CD4-positive, alpha-beta memory T cell (primary cell): ENCODE results near the gene MYO6. TPM values are rescaled to one million over a fixed set of nuclear protein-coding genes. Genes with fewer than 3 reads are reported as not detected.

ENCODE experiments used
- CTCF ChIA-PET: fragments of 350-600 bp; sonication (Branson Sonifier 250); formaldehyde crosslinking; loops from one replicate; lab custom pipeline; 2021; ENCODE audit warnings: inconsistent platforms; ENCODE audit not compliant: partially characterized antibody; lab: Charles Lee
- POLR2A ChIA-PET: fragments of 350-600 bp; sonication (Branson Sonifier 250); formaldehyde crosslinking; loops from one replicate; lab custom pipeline; 2021; ENCODE audit not compliant: partially characterized antibody; lab: Charles Lee
- DNase-seq, 5 donors: peaks; one replicate each; pipeline versions ENCODE4 v3.0.0 to v3.0.0-alpha.2; 2020 to 2022; ENCODE audit warnings: mixed read lengths in 1 of 5
- H3K27ac ChIP-seq: one replicate; pipeline ENCODE4 v1.7.0; 2013; ENCODE audit warnings: low read depth, low read length
- H3K27me3 ChIP-seq: 2 replicates; pipeline ENCODE4 v1.7.0; 2013; ENCODE audit warnings: mild to moderate bottlenecking, low read length, moderate library complexity; ENCODE audit not compliant: insufficient read depth
- H3K36me3 ChIP-seq: 2 replicates; pipeline ENCODE4 v1.7.0; 2013; ENCODE audit warnings: mild to moderate bottlenecking, low read length, moderate library complexity; ENCODE audit not compliant: insufficient read depth
- H3K4me1 ChIP-seq: 2 replicates; pipeline ENCODE4 v1.7.0; 2013; ENCODE audit warnings: mild to moderate bottlenecking, low read length, moderate library complexity; ENCODE audit not compliant: insufficient read depth
- H3K4me3 ChIP-seq, 2 donors: one replicate each; pipeline ENCODE4 v1.7.0; 2013; ENCODE audit warnings: low read length in 2 of 2, mild to moderate bottlenecking in 1 of 2
- H3K9me3 ChIP-seq, 2 donors: one replicate each; pipeline ENCODE4 v1.7.0; 2013; ENCODE audit warnings: low read length in 2 of 2, control low read depth in 1 of 2; ENCODE audit not compliant: control insufficient read depth in 1 of 2
- H3K27ac Mint-ChIP-seq, 7 donors: one replicate each; pipeline ENCODE4 v1.8.0; 2020 to 2021; ENCODE audit warnings: mixed read lengths in 7 of 7, mild to moderate bottlenecking in 6 of 7, inconsistent platforms in 3 of 7, moderate library complexity in 3 of 7
- H3K27me3 Mint-ChIP-seq, 2 donors: one replicate each; pipeline ENCODE4 v1.8.0; 2020 to 2021; ENCODE audit warnings: mixed read lengths in 2 of 2
- H3K36me3 Mint-ChIP-seq, 2 donors: one replicate each; pipeline ENCODE4 v1.8.0; 2020 to 2021; ENCODE audit warnings: mixed read lengths in 2 of 2, inconsistent platforms in 1 of 2, mild to moderate bottlenecking in 1 of 2
- H3K4me1 Mint-ChIP-seq, 4 donors: one replicate each; pipeline ENCODE4 v1.8.0; 2020 to 2021; ENCODE audit warnings: mixed read lengths in 4 of 4, mild to moderate bottlenecking in 1 of 4
- H3K4me3 Mint-ChIP-seq, 8 donors: one replicate each; pipeline ENCODE4 v1.8.0; 2020 to 2021; ENCODE audit warnings: mixed read lengths in 8 of 8, mild to moderate bottlenecking in 7 of 8, moderate library complexity in 6 of 8, inconsistent platforms in 3 of 8
- H3K9me3 Mint-ChIP-seq, 8 donors: one replicate each; pipeline ENCODE4 v1.8.0; 2020 to 2021; ENCODE audit warnings: mixed read lengths in 8 of 8, mild to moderate bottlenecking in 5 of 8, inconsistent platforms in 3 of 8, moderate library complexity in 1 of 8
- intact Hi-C: fragments of 100-400 bp; cut with micrococcal nuclease; formaldehyde crosslinking; loops from one replicate; pipeline ENCODE4 v1.15.1; 2023
- polyA plus RNA-seq, 2 donors: library from polyadenylated mRNA; unstranded; fragments of 300-500 nt; fragmentation: Illumina TruSeq; gene quantifications; one replicate each; pipeline ENCODE4 v1.2.3, GENCODE V29; 2021
- total RNA-seq, 2 experiments: library from RNA; stranded (reverse); gene quantifications; one replicate each; pipeline ENCODE4 v1.2.3, GENCODE V29; 2021

MYO6 gene
- total and polyA plus RNA-seq, 4 experiments from 2014 or later: 3.3 to 5.7 (median 4.3) TPM

GRCh38 chr6:75751443-75751842 lies 2.4 kb downstream of the MYO6 start:
- CTCF ChIA-PET: no interaction called here
- Mint-ChIP-seq H3K9me3 (no peaks in the 10 kb centered on the region), H3K36me3 (peaks cover 0 to 8% of the 10 kb centered on the region in 2 donors), H3K27me3 (peaks cover 5 to 13% of the 10 kb centered on the region in 2 donors), H3K4me3 (no peak overlapping the region), H3K27ac (no peak overlapping the region), H3K4me1 (peaks cover 5 to 14% (median 11%) of the 10 kb centered on the region in 4 donors)
- Histone ChIP-seq H3K27ac (no peak overlapping the region), H3K27me3 (no peaks in the 10 kb centered on the region), H3K36me3 (no peaks in the 10 kb centered on the region), H3K4me3 (no peak overlapping the region), H3K4me1 (peaks cover 13% of the 10 kb centered on the region), H3K9me3 (no peaks in the 10 kb centered on the region)
- intact Hi-C loops: no loop called here
- POLR2A ChIA-PET: no interaction called here
- DNase-seq: no peak

DNA sequence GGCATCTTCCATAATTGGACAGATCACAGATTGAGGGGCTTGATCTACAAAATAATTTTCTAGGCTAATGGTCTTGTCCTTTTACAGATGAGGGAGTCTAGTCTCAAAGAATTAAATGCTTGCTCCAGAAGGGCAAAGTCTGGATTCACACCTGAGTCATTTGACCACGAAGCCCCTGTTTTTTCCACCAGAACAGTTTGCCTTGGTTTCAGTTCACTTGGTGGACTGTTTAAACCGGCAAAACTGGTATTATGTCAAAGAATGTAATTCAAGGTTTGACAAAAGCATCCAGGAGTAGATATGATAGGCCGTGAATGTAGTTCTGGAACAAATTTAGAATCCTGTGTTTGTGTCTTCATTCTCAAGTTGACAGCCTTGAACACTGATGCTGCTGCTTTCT lies 3.3 kb downstream of the MYO6 start:
- H3K9me3 Mint-ChIP-seq: no peaks in the 10 kb centered on the region
- DNase-seq: no peak
- H3K36me3 Mint-ChIP-seq: peaks cover 0 to 8% of the 10 kb centered on the region in 2 donors
- peaks cover 4 to 11% of the 10 kb centered on the region in 2 donors for H3K27me3 Mint-ChIP-seq
- no peaks in the 10 kb centered on the region for H3K27me3 ChIP-seq
- no peak overlapping the region for H3K27ac Mint-ChIP-seq
- no peak overlapping the region for H3K27ac ChIP-seq
- ChIA-PET CTCF (no interaction called here), POLR2A (no interaction called here)
- no peaks in the 10 kb centered on the region for H3K9me3 ChIP-seq
- H3K4me1 ChIP-seq: peaks cover 13% of the 10 kb centered on the region
- H3K36me3 ChIP-seq: no peaks in the 10 kb centered on the region
- H3K4me1 Mint-ChIP-seq: peaks cover 5 to 14% (median 11%) of the 10 kb centered on the region in 4 donors
- no peak overlapping the region for H3K4me3 Mint-ChIP-seq
- H3K4me3 ChIP-seq: no peak overlapping the region
- intact Hi-C loops: no loop called here

- Histone ChIP-seq H3K36me3 (no peaks in the 10 kb centered on the region), H3K27ac (no peak overlapping the region), H3K4me3 (no peak overlapping the region), H3K27me3 (no peaks in the 10 kb centered on the region), H3K4me1 (no peaks in the 10 kb centered on the region), H3K9me3 (no peaks in the 10 kb centered on the region)
- ChIA-PET POLR2A (no interaction called here), CTCF (interaction anchor here (1.2 kb wide), 1 partner anchor 11 kb away, joined by 3 read pairs; no protein-coding TSS in a partner anchor)
- DNase-seq: no peak
- H3K4me3 Mint-ChIP-seq: no peak overlapping the region
- no peaks in the 10 kb centered on the region for H3K9me3 Mint-ChIP-seq
- no peak overlapping the region for H3K27ac Mint-ChIP-seq
- intact Hi-C loops: no loop called here
- no peaks in the 10 kb centered on the region for H3K36me3 Mint-ChIP-seq
- H3K27me3 Mint-ChIP-seq: peaks cover 0 to 11% of the 10 kb centered on the region in 2 donors
- peaks cover 1 to 12% (median 4%) of the 10 kb centered on the region in 4 donors for H3K4me1 Mint-ChIP-seq
These were observed 6.7 kb downstream of the MYO6 start for GRCh38 chr6:75755704-75756103.

DNA sequence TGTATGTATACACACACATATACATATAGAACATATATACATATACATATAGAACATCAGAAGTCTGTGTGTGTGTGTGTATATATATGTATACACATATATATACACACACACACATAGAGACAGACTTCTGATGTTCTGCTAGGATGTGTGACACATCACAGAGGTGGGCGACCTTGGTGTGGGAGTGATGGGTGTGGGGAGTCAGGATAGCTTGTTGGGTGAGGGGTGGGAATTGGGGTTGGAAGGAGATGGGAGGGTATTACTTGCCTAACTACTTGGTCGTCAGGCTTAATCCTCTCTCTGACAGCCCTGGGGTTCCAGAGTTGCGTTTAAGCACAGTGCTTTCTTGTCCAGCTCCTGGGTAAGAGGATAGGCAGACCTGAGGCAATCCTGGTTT lies 8.3 kb downstream of the MYO6 start:
- no peak overlapping the region for H3K27ac ChIP-seq
- no peak for DNase-seq
- H3K4me3 Mint-ChIP-seq: no peak overlapping the region
- ChIA-PET POLR2A (no interaction called here), CTCF (interaction anchor here (1.2 kb wide), 1 partner anchor 9 kb away, joined by 3 read pairs; no protein-coding TSS in a partner anchor)
- peaks cover 0 to 8% (median under 1%) of the 10 kb centered on the region in 4 donors for H3K4me1 Mint-ChIP-seq
- no peaks in the 10 kb centered on the region for H3K36me3 Mint-ChIP-seq
- H3K36me3 ChIP-seq: no peaks in the 10 kb centered on the region
- intact Hi-C loops: no loop called here
- H3K27me3 Mint-ChIP-seq: peaks cover 0 to 7% of the 10 kb centered on the region in 2 donors
- H3K4me1 ChIP-seq: no peaks in the 10 kb centered on the region
- no peaks in the 10 kb centered on the region for H3K9me3 Mint-ChIP-seq
- H3K27ac Mint-ChIP-seq: no peak overlapping the region
- H3K4me3 ChIP-seq: no peak overlapping the region
- H3K9me3 ChIP-seq: no peaks in the 10 kb centered on the region
- H3K27me3 ChIP-seq: no peaks in the 10 kb centered on the region

GRCh38 chr6:75758061-75758460 lies 9.0 kb downstream of the MYO6 start:
- H3K4me3 ChIP-seq: no peak overlapping the region
- Mint-ChIP-seq H3K27ac (no peak overlapping the region), H3K4me1 (peaks cover 0 to 8% (median under 1%) of the 10 kb centered on the region in 4 donors), H3K27me3 (peaks cover 0 to 7% of the 10 kb centered on the region in 2 donors), H3K36me3 (no peaks in the 10 kb centered on the region), H3K9me3 (no peaks in the 10 kb centered on the region), H3K4me3 (no peak overlapping the region)
- H3K27me3 ChIP-seq: no peaks in the 10 kb centered on the region
- H3K36me3 ChIP-seq: no peaks in the 10 kb centered on the region
- H3K27ac ChIP-seq: no peak overlapping the region
- ChIA-PET POLR2A (no interaction called here), CTCF (no interaction called here)
- no peaks in the 10 kb centered on the region for H3K9me3 ChIP-seq
- intact Hi-C loops: no loop called here
- no peak for DNase-seq
- no peaks in the 10 kb centered on the region for H3K4me1 ChIP-seq

GRCh38 chr6:75759207-75759606 lies 10.2 kb downstream of the MYO6 start:
- H3K36me3 ChIP-seq: no peaks in the 10 kb centered on the region
- ChIA-PET CTCF (no interaction called here), POLR2A (no interaction called here)
- H3K4me3 ChIP-seq: no peak overlapping the region
- Mint-ChIP-seq H3K27ac (no peak overlapping the region), H3K4me1 (peaks cover 0 to 8% (median under 1%) of the 10 kb centered on the region in 4 donors), H3K27me3 (peaks cover 0 to 10% of the 10 kb centered on the region in 2 donors), H3K9me3 (peaks cover 0 to 2% (median 0%) of the 10 kb centered on the region in 8 donors), H3K36me3 (no peaks in the 10 kb centered on the region), H3K4me3 (no peak overlapping the region)
- no peak for DNase-seq
- H3K9me3 ChIP-seq: no peaks in the 10 kb centered on the region
- intact Hi-C loops: no loop called here
- no peak overlapping the region for H3K27ac ChIP-seq
- H3K27me3 ChIP-seq: no peaks in the 10 kb centered on the region
- no peaks in the 10 kb centered on the region for H3K4me1 ChIP-seq

GRCh38 chr6:75760320-75760719 lies 11.3 kb downstream of the MYO6 start:
- H3K27me3 ChIP-seq: no peaks in the 10 kb centered on the region
- Mint-ChIP-seq H3K4me1 (peaks cover 0 to 8% (median under 1%) of the 10 kb centered on the region in 4 donors), H3K9me3 (peaks cover 0 to 2% (median 0%) of the 10 kb centered on the region in 8 donors), H3K27me3 (peaks cover 0 to 13% of the 10 kb centered on the region in 2 donors), H3K27ac (no peak overlapping the region), H3K4me3 (no peak overlapping the region), H3K36me3 (no peaks in the 10 kb centered on the region)
- H3K9me3 ChIP-seq: no peaks in the 10 kb centered on the region
- H3K4me1 ChIP-seq: no peaks in the 10 kb centered on the region
- no peak for DNase-seq
- POLR2A ChIA-PET: no interaction called here
- H3K27ac ChIP-seq: no peak overlapping the region
- intact Hi-C loops: no loop called here
- CTCF ChIA-PET: no interaction called here
- no peaks in the 10 kb centered on the region for H3K36me3 ChIP-seq
- H3K4me3 ChIP-seq: no peak overlapping the region
